SH-SY5Y (cell line): ENCODE data around the gene DAZL.
A peak's percentile ranks its signal among the peaks of the same experiment; 100 is the strongest.

Experiments
- GATA2 ChIP-seq: IDR thresholded peaks from 2 replicates; pipeline ENCODE4 v1.6.1; 2011; ENCODE audit warnings: mild to moderate bottlenecking, low read depth, low read length
- GATA3 ChIP-seq: IDR thresholded peaks from 2 replicates; pipeline ENCODE4 v1.6.1; 2011; ENCODE audit warnings: low read depth, mild to moderate bottlenecking, low read length, moderate library complexity

DAZL gene

DNA sequence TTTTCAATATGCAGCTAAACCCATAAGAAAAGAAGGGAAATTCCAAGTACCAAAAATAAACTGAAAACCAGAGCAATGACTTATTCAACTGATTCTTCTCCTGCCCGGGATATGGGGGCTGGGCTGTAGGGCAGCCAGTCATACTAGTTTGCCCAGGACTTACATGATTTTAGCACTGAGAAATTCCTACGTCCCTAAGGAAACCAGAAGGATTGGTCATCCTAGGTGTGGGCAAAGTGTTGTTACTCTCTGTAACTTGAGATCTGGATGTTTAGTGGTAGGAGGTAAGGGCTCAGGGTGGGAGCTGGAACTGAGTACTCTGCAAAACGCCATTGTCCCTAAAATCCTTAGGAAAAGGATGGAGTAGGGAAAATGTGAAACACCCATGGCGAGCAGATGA is 1.2 kb upstream of the DAZL start:
- TF ChIP-seq GATA2: no peak
- TF ChIP-seq GATA3: no peak

DNA sequence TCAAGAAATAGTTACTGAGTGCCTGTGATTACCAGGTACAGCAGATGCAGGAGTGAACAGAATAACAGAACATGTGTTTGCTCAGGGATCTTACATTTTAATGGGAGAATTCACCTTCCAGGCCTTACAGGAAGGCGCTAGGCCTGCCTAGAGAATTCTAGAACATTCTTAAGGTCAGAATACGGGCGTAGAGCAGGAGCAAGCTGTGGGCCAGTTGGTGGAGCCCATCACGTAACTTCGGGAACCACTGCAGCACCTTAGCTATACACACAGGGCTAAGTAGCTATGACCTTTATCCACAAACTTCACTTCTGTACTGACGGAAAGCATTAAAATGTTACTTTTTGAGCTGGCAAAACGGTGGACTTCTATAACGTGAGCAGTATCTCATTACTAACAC is 743 bp upstream of the DAZL start:
- no peak for TF ChIP-seq GATA2
- no peak for TF ChIP-seq GATA3

DNA sequence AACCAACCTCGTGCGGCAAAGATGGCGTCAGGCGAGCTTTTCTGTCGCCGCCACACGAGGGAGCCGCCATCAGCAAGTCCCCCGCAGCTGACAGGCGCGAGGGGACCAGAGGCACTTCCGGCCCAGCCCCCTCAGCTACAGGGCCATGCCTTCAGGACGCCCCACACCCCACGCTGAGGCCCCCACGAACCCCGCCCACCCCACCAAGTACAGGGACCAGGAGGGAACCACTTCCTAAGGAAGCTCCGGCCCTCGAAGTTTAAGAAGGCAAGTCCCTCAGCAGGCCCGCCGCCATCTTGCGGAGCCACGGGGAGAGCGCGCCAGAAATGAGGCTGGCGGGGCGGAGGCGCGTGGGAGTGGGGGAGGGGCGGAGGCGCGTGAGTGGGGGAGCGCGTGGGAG is 790 bp downstream of the DAZL start:
- TF ChIP-seq GATA2: no peak
- TF ChIP-seq GATA3: no peak

DNA sequence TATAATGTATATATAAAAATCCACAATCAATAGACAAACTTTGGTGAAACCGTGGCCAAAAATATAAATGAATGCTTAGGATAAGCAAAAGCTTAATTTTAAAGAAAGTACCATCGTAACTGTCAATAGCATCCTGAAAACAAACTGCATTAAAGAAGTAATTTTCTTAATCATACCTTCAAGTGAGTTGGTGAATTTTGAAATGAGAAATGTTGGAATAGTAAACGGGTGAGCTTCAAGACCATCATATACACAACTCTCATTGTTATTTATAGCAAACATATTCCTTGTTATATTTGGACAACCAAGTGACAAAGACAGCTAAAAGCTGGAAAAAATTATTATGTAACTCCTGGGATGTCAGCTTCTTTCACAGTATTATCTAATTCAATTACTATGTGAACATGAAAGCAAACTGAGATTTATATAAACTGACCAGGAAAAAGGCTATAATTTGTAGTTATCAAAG is 3.7 kb downstream of the DAZL start:
- no peak for TF ChIP-seq GATA2
- TF ChIP-seq GATA3: no peak

DNA sequence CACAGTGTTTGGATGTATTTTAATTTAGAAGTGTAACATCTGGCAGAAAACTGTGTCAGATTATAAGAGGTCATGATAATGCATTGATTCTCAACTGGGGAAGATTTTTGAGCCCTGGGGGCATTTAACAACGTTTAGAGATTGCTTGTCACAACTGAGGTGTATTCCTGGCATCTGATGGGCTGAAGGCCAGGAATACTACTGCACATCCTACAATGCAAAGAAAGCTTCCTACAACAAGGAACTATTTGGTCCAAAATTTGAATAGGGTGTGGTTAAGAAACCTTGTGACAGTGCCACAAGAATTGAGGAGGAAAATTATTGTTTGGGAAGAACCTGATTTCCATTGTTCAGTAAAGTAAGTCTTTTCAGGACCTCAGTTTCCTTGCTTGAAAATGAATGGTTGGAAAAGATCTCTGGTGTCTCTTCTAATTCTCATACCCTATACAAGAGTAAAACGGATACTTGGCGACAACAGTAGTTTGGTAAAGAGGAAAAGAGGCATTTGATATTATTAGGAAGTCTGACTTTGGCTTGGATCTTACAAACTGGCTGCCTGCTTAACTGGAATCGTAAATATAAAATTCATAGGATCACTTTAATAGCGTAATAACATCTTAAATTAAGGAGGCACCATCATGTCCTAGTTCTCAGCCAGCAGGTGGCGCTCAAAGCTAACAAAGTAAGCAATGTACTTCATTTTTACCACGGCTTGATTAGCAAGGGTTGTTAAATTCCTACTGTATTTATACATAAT is 4.3 kb downstream of the DAZL start:
- TF ChIP-seq GATA2 (peak; percentile 45; the same call in 1 of the 2 replicates), GATA3 (no peak)

DNA sequence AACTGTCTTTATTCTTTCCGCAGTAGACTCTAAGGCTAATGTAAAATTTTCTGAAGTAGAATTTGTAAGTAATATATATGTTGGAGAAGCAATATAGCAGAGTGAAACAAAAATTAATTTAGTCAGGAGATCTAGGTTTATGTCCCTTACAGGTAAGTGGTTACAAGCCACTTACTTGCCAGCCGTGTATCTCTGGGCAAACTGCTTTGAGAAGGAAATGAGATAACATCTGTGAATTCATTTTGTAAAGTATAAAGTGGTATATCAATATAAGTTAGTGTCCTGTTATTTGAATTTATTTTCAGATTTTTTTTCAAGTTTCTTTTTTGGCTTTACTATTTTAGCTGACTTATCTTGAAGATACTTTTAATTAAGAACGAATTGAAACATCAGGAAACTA is 5.5 kb downstream of the DAZL start:
- TF ChIP-seq GATA3: no peak
- no peak for TF ChIP-seq GATA2

DNA sequence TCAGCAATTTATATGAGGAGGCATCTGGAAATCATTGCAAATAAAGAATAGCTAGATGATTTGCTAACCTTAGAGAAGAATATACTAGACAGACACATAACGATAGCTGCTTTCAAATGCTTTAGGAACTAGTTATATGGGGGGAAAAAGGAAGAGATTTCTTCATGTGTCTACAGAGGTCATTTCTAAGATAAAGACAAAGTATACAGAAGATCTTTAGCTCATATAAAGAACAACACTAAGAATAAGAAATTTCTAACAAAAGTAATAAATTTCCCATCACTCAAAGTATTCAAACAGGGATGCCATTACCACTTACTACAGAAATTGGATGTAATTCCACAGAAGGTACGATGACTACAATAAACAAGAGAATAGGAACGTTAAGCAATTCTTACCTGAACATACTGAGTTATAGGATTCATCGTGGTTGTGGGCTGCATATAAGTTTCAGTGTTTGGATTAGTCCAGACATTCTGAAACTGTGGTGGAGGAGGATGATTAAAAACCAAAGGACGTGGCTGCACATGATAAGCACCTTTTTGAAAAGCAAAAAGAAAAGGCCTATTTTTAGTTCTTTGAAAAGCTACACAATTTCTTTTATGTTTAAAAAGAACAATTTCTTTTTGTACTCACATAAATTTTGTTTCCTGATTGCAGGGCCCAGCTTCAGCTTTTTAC is 8.7 kb downstream of the DAZL start:
- TF ChIP-seq GATA2 (no peak), GATA3 (no peak)

DNA sequence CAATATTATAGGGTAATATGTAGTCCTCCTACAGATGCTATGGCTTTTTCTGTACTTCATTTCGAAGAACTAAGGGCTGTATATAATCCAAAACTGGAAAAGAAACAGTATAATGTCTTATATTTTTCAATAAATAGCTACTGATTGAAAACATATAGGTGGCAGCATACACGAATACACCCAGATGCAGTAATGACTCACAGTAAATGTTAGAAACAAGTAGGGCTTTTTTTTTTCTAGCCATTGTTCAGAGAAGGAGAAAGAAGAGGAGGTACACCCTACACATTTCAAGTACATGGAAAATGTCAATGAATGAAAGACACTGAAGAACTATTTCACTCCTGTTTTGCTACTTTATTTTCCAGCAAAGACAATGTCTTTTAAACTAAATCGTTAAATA is 9.4 kb downstream of the DAZL start:
- no peak for TF ChIP-seq GATA3
- no peak for TF ChIP-seq GATA2

DNA sequence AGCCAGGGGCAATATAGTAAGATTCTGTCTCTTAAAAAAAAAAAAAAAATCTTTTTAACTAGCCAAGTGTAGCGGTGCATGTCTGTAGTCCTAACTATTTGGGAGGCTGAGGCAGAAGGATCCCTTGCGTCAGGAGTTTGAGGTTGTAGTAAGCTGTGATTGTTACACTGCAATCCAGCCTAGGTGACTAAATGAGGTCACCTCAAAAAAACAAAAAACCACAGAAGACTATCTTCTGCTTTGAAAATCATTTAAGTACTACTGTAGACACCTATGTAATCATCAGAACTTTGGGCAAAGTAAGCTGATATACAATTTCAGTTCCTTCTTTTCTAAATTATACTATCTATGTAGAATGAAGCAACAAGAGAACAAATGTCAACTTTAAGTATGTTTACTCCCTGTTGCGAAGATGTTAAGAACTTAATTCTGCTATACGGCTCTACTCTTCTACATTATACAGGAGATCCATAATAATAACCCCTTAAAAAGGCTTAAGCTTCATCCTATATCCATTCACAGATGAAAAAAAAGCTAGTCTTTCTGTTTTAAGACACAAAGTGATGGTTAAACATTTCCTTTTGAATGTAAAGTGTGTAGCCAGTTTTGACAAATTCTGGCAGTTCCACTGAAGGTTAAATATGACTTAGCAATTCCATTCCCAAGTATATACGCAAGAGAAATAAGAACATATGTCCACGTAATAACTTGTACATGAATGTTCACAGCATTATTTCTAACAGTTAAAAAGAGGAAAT is 15.2 kb downstream of the DAZL start:
- TF ChIP-seq GATA3: no peak
- TF ChIP-seq GATA2: no peak

DNA sequence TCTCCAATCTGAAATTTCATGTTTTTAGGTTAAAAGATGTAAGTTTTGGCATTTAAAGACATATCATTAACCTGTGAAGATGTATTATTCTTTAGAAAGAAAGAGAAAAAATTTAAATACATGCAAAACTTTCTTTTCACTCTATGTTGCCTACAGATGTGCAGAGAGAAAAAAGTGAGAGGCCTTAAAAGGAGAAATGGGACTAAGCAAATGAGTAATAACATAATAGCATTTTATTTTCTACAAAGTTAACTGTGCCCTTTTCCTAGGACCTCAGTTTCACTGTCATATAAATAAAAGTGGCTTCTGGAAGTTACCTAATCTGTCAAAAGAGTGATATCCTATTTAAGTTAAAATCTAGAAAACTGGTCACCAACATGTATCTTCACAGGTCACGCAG is 16.1 kb downstream of the DAZL start:
- TF ChIP-seq GATA3 (no peak), GATA2 (no peak)

DNA sequence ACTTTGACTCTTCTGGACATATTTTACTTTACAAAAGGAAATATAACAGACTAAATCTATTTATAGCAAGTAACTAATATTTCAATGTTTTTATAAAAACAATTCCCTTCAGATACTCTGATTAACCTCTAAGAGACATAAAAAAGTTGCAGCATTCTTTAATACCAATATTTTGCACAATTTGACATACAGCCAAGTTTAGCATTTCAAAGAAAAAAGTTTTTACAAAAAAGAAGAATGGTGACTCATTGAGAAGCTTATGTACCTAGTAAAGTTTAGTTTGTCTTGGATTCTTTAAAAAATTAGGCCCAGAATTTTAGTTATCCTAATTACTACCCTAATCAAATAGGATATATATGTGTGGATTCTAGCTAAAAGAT is 17.6 kb downstream of the DAZL start:
- TF ChIP-seq GATA3: no peak
- TF ChIP-seq GATA2: no peak

DNA sequence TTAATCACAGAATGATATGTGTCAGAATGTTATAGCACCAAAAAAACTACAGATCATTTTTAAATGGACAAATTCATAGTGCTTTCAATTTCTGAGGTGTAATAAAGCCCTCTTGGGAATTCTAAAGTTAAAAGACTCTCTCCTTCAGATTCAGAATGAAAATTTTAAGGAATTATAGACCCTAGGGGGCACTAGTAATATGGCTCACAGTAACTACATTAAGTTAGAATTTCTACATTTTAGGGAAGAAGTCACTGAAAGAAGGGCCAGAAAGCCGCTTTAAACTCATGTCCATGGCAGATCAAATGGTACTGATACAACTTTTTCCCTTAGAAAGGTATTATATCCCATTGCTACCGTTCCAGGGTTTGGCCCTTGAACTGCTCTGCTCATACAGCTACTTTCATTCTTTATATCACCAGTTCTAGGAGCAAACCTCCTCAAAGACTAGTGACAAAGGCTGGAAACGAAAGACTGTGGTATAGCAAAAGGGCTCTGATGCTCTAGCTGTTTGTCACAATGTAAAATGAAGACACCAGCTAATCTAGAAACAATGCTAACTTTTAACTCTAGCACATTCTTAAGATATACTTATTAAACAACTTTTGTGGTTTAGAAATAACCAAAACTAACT is 18.1 kb downstream of the DAZL start:
- TF ChIP-seq GATA3 (no peak), GATA2 (no peak)

DNA sequence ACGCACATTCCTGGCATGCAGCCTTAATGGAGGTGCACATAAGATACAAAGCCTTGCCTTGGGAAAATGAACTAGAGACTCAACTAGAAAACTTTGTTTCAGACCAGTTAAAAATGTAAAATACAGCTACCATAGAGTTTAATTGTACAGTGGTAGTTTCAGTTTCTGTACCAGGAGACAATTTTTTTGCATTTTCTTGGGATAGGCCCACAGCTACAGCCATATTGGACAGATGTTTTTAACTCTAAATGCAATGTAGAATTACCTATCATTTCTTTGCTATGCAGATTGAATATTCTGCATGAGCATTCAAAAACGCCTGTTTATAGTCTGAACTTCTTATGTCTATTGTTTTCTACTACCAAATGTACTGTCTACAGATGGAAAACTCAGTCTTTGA is 20.3 kb downstream of the DAZL start:
- no peak for TF ChIP-seq GATA3
- TF ChIP-seq GATA2: no peak

DNA sequence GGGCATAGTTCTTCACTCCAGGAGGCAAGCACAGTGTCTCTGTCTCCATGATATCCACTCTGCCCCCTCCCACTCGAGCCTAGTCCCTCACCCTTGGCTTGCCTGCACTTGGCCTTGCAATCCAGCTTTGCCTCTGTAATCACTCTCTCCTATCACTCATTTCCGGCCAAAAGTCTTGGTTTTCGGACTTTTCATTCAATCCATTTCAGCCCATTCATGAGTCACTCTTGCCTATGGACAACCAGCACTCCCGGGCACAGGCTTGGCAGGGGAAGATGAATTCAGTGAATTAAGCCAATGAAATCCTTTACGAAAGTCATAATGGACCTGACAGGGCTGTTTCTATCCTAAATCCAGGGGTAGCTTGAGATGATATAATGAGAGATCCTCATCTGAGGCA is 21.7 kb downstream of the DAZL start:
- TF ChIP-seq GATA3: no peak

DNA sequence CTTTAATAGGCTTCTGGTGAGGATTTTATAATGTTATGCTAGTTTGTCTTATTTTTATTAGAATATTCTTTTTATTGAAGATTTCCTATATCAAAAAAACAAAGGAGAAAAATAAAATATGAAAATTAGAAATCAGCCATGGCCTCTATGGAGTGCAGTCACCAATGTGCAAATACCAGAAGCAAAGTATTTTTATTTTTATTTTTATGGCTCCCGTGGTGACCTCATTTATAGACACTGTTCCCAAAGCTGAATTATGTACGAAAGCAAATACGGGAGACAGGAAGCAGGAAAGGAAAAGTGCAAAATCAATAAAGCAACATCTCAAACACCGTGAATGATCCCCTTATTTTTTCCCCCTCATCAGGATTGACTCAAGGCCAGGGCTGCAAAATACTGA is 35.1 kb downstream of the DAZL start:
- TF ChIP-seq GATA3: no peak
- TF ChIP-seq GATA2: no peak
